ENCODE results near the gene MTFMT.

Gene MTFMT

DNA sequence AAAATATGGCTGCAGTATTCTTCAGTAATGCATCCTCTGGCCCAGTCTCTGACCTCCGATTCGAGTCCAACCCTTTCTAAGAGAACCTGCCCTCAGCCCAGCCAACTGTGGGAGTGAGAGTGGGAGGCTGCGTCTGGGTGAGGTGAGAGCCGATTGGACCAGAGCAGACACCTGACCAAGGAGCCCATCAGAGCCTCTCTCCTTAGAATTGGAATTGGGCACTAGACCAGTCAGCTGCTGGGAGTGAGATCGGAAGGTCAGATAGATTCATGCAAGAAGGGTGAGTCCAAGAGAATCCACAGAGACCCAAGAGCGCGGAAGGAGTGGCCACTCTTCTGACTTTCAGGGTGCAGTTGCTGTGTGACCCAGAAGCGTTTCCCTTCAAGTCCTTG is 28.1 kb upstream of the MTFMT start:
- CTCF ChIA-PET: interaction anchor here (4.4 to 8.0 kb wide), 3 partner anchors 9 to 23 kb away, joined by 29 to 135 read pairs (median 109); partner anchors contain the start of genes KBTBD13 and RASL12
- no peak for DNase-seq (ENCODE audit: low read depth, low spot score)
- TF ChIP-seq, protein P1, sequence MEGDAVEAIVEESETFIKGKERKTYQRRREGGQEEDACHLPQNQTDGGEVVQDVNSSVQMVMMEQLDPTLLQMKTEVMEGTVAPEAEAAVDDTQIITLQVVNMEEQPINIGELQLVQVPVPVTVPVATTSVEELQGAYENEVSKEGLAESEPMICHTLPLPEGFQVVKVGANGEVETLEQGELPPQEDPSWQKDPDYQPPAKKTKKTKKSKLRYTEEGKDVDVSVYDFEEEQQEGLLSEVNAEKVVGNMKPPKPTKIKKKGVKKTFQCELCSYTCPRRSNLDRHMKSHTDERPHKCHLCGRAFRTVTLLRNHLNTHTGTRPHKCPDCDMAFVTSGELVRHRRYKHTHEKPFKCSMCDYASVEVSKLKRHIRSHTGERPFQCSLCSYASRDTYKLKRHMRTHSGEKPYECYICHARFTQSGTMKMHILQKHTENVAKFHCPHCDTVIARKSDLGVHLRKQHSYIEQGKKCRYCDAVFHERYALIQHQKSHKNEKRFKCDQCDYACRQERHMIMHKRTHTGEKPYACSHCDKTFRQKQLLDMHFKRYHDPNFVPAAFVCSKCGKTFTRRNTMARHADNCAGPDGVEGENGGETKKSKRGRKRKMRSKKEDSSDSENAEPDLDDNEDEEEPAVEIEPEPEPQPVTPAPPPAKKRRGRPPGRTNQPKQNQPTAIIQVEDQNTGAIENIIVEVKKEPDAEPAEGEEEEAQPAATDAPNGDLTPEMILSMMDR (IDR thresholded peaks at IDR 0.05; ENCODE audit: insufficient read depth, low read length, missing control alignments): no peak
- POLR2A ChIA-PET: no interaction called here
- no peak overlapping the region for H3K4me3 ChIP-seq (ENCODE audit: low read depth, low read length)

DNA sequence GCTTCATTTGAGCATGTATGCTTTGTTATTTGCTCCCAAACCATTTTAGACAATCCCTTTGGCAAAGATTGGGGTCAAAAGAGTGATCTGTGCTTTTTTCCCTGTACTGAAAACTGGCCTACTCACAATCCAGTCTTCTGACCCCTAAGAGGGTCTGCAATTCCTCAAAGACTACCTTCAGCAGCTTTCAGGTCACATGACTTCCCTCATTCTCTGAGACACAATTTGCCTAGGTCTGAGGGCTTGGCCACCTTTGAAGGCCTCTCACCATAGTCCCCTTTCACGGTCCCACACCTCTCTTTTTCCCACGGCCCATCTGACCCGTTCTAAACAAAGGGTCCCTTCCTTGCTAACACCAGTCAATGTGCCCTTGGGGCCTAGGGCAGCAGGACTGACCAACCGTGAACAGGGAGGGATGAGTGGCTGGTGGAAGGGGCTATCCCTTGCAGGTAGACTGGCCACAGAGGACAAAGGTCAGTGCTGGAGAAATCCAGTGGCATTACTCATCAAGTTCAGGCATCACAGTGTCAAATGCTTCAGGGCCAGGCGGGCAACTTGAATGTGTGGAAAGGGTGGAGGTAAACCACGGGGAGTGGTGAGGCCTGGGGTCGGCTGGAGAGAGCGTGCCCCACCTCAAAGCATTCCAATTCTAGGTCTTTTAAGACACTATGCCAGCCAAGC is 27.6 kb upstream of the MTFMT start:
- CTCF ChIA-PET: interaction anchor here (0.9 to 8.0 kb wide), 7 partner anchors 10 to 94 kb away, joined by 3 to 338 read pairs (median 29); partner anchors contain the start of genes KBTBD13 and RASL12
- DNase-seq (ENCODE audit: low read depth, low spot score): no peak
- POLR2A ChIA-PET: no interaction called here
- no peak overlapping the region for H3K4me3 ChIP-seq (ENCODE audit: low read depth, low read length)
- TF ChIP-seq, protein P1 (IDR thresholded peaks at IDR 0.05; ENCODE audit: insufficient read depth, low read length, missing control alignments): no peak

DNA sequence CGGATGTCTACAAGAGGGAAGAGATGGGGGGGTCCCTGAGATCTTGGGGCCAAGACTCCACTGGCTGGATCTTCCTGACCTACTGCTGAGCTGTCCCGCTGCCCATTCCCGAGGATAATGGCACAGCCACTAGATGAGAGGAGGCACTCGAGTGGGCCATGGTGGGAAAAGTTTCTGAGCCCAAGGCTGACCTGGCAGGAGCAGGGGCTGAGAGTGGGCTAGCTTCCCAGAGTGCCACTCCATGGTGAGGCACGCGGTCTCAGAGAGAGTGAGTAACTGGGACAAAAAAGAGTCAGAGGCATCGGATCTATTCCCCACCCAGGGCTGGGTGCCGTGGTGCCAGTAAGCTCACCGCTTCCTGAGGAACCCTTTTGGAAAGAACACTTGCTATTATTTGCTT is 26.7 kb upstream of the MTFMT start:
- TF ChIP-seq, protein P1 (IDR thresholded peaks at IDR 0.05; ENCODE audit: insufficient read depth, low read length, missing control alignments): no peak
- DNase-seq (ENCODE audit: low read depth, low spot score): no peak
- POLR2A ChIA-PET: interaction anchor here (1.0 kb wide), 1 partner anchor 249 kb away, joined by 3 read pairs; the partner anchor contains the start of gene RNU5B-1
- no peak overlapping the region for H3K4me3 ChIP-seq (ENCODE audit: low read depth, low read length)
- CTCF ChIA-PET: interaction anchor here (0.9 to 8.0 kb wide), 13 partner anchors 10 to 328 kb away, joined by 3 to 338 read pairs (median 23); partner anchors contain the start of genes KBTBD13, RASL12 and SLC51B

DNA sequence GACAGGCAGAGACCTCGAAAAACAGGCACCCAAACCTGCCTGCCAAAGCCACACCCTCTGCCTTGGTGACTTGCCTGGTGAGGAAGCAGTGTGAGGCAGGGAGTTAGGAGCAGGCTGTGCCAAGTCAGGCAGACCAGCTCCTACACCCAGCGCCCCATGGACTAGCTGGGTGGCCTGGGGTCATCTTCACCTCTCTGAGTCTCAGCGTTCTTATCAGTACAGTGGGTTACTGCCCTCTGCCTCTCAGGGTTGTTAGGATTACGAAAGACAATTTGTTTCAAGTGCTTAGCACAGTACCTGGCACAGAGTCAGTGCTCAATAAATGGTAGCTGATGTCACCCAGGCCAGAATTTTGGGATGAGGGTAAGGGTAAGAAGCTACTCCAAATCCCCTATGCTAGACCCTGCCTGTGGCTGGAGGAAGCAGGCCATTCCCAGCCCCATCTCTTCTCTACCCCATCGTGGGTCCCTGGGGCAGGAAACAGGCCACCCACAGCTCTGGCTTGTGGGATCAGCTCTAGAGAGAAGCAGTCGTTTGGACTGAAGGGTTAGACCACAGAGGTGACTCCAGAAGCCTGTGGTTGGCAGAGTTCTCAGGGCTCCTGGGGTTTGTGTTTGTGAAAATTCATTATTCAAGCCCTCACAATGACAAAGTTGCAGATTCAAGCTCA is 25.9 kb upstream of the MTFMT start:
- ChIA-PET CTCF (interaction anchor here (0.7 to 8.0 kb wide), 18 partner anchors 11 to 327 kb away, joined by 3 to 338 read pairs (median 16); partner anchors contain the start of genes KBTBD13, RASL12, SLC51B and UBAP1L), POLR2A (interaction anchor here (1.0 kb wide), 1 partner anchor 249 kb away, joined by 3 read pairs; the partner anchor contains the start of gene RNU5B-1)
- DNase-seq (ENCODE audit: low read depth, low spot score): no peak
- TF ChIP-seq, protein P1 (IDR thresholded peaks at IDR 0.05; ENCODE audit: insufficient read depth, low read length, missing control alignments): no peak
- no peak overlapping the region for H3K4me3 ChIP-seq (ENCODE audit: low read depth, low read length)

DNA sequence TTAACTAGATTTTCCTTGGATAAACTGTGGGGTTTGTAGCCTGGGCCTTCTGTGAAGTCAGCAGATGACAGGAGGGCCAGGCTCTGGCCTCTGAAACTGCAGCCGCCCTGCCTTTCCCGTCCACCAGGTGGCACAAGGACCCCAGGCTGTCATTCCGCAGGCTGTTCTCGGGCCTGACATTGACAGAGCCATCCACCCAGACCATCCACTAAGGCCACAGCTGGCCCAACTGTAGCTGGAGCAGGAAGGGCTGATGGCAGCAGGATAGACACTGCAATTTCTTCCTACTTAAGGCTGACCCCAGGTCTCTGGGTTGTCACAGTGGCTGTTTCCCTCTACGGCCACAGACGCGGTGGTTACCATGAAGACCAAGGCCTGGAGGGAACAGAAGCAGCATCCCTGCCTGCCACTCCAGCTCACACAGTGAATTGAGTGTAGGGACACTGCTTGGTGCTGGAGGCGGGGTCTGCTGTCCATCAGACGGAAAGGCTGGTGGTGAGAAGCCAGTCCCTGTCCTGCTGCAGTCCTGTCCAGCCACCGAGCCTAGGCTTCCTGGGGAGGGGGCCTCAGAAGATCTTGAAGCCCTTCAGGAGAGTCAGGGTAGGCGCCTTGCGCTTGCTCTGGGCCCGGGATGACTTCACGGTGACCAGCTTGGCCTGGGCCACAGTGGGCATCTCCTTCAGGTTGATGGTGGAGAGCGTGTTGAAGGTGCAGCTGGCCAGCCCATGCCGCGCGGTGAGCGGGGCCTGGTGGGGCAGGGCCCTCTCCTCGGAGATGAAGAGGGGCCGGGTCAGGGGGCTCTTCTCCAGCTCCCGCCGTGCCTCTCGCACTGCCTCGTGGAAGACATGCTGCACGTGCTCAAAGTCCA is 25.1 kb upstream of the MTFMT start:
- ChIA-PET CTCF (interaction anchor here (0.9 to 8.0 kb wide), 21 partner anchors 11 to 243 kb away, joined by 3 to 338 read pairs (median 14); partner anchors contain the start of genes KBTBD13, RASL12, SLC51B and UBAP1L), POLR2A (interaction anchor here (1.0 kb wide), 1 partner anchor 250 kb away, joined by 3 read pairs; the partner anchor contains the start of gene RNU5B-1)
- TF ChIP-seq, protein P1 (IDR thresholded peaks at IDR 0.05; ENCODE audit: insufficient read depth, low read length, missing control alignments): peak; percentile 97
- DNase-seq (ENCODE audit: low read depth, low spot score): no peak
- no peak overlapping the region for H3K4me3 ChIP-seq (ENCODE audit: low read depth, low read length)

Measured in AG04449 (cell line).